PC-3 (cell line): Measurements from ENCODE around the gene TENM4. TPM values are rescaled to one million over a fixed set of nuclear protein-coding genes. Genes with fewer than 3 reads are reported as not detected.

ENCODE experiments used
- ATAC-seq: fragments of 200-7000 bp; cut with Tn5 transposase; 2 replicates; pipeline ENCODE4 v1.9.1; 2020; ENCODE audit warnings: mild to moderate bottlenecking, moderate library complexity
- BruUV-seq: library from RNA; stranded (reverse); fragments of 400-500 nt; replicated peaks from 2 replicates; lab custom pipeline; 2021; lab: Mats Ljungman, UMichigan
- CTCF ChIA-PET: fragments of 300-600 bp; sonication (Branson Sonifier 250); formaldehyde crosslinking; loops from one replicate; lab custom pipeline; 2022; ENCODE audit warnings: antibody characterized with exemption; lab: Charles Lee
- POLR2A ChIA-PET: fragments of 300-600 bp; sonication (Branson Sonifier 250); formaldehyde crosslinking; loops from one replicate; lab custom pipeline; 2022; ENCODE audit warnings: antibody characterized with exemption; ENCODE audit not compliant: unreplicated experiment; lab: Charles Lee
- DNase-seq: peaks from one replicate; pipeline ENCODE4 v3.0.0-alpha.2; 2015
- H2AFZ ChIP-seq: fragments of 300-600 bp; sonication (generic); 2 replicates; pipeline ENCODE4 v1.6.0; 2016; ENCODE audit warnings: antibody characterized with exemption, low read length
- H3F3A ChIP-seq: fragments of 300-600 bp; sonication (generic); one replicate; pipeline ENCODE4 v1.6.0; 2017; ENCODE audit warnings: antibody characterized with exemption, low read length, control low read depth, mild to moderate bottlenecking; ENCODE audit not compliant: unreplicated experiment
- H3K27ac ChIP-seq: fragments of 300-600 bp; sonication (generic); 2 replicates; pipeline ENCODE4 v1.5.1; 2016; ENCODE audit warnings: mild to moderate bottlenecking, low read length
- H3K27me3 ChIP-seq: fragments of 300-600 bp; sonication (generic); 2 replicates; pipeline ENCODE4 v1.6.1; 2016; ENCODE audit warnings: low read length, mixed read lengths
- H3K36me3 ChIP-seq: fragments of 300-600 bp; sonication (generic); 2 replicates; pipeline ENCODE4 v1.6.1; 2016; ENCODE audit warnings: low read depth, mixed run types, low read length, mixed read lengths
- H3K4me1 ChIP-seq: fragments of 300-600 bp; sonication (generic); 2 replicates; pipeline ENCODE4 v1.5.1; 2016; ENCODE audit warnings: low read length; ENCODE audit not compliant: insufficient read depth
- H3K4me2 ChIP-seq: fragments of 300-600 bp; sonication (generic); 2 replicates; pipeline ENCODE4 v1.6.0; 2016; ENCODE audit warnings: low read length
- H3K4me3 ChIP-seq: fragments of 300-600 bp; sonication (generic); 2 replicates; pipeline ENCODE4 v1.5.1; 2016; ENCODE audit warnings: mild to moderate bottlenecking, low read length, mixed read lengths
- H3K79me2 ChIP-seq: fragments of 300-600 bp; sonication (generic); 2 replicates; pipeline ENCODE4 v1.6.1; 2017; ENCODE audit warnings: low read length, mixed read lengths
- H3K9ac ChIP-seq: fragments of 300-600 bp; sonication (generic); 2 replicates; pipeline ENCODE4 v1.6.0; 2016; ENCODE audit warnings: mild to moderate bottlenecking, low read length
- H3K9me2 ChIP-seq: fragments of 300-600 bp; sonication (generic); replicated peaks from 2 replicates; pipeline ENCODE4 v1.6.1; 2016; ENCODE audit warnings: mixed run types, low read length, mixed read lengths
- H3K9me3 ChIP-seq: fragments of 300-600 bp; sonication (generic); 2 replicates; pipeline ENCODE4 v1.6.1; 2016; ENCODE audit warnings: low read length, mixed read lengths
- H4K20me1 ChIP-seq: fragments of 300-600 bp; sonication (generic); 2 replicates; pipeline ENCODE4 v1.6.1; 2016; ENCODE audit warnings: low read length, mixed read lengths
- CTCF ChIP-seq: fragments of 300-600 bp; sonication (generic); conservative IDR thresholded peaks from 2 replicates; pipeline ENCODE4 v1.5.1; 2017; ENCODE audit warnings: antibody characterized with exemption, low read depth, mild to moderate bottlenecking, low read length
- EZH2 ChIP-seq: fragments of 300-600 bp; sonication (generic); IDR thresholded peaks from one replicate; pipeline ENCODE4 v1.6.1; 2017; ENCODE audit warnings: antibody characterized with exemption, mild to moderate bottlenecking, low read length; ENCODE audit not compliant: unreplicated experiment
- EZH2phosphoT487 ChIP-seq: fragments of 300-600 bp; sonication (generic); IDR thresholded peaks from 2 replicates; pipeline ENCODE4 v1.6.1; 2018; ENCODE audit warnings: mild to moderate bottlenecking, antibody characterized with exemption, low read length, borderline replicate concordance
- intact Hi-C: fragments of 100-400 bp; cut with micrococcal nuclease; formaldehyde crosslinking; loops from 2 replicates; pipeline ENCODE4 v1.9.0; 2023
- total RNA-seq: library from RNA; depleted of rRNA; stranded (reverse); fragments of >200 nt; gene quantifications from 2 replicates; pipeline ENCODE4 v1.2.3, GENCODE V29; 2014

Gene TENM4
- total RNA-seq, 1 experiment from 2014 or later: 19.7 TPM

DNA sequence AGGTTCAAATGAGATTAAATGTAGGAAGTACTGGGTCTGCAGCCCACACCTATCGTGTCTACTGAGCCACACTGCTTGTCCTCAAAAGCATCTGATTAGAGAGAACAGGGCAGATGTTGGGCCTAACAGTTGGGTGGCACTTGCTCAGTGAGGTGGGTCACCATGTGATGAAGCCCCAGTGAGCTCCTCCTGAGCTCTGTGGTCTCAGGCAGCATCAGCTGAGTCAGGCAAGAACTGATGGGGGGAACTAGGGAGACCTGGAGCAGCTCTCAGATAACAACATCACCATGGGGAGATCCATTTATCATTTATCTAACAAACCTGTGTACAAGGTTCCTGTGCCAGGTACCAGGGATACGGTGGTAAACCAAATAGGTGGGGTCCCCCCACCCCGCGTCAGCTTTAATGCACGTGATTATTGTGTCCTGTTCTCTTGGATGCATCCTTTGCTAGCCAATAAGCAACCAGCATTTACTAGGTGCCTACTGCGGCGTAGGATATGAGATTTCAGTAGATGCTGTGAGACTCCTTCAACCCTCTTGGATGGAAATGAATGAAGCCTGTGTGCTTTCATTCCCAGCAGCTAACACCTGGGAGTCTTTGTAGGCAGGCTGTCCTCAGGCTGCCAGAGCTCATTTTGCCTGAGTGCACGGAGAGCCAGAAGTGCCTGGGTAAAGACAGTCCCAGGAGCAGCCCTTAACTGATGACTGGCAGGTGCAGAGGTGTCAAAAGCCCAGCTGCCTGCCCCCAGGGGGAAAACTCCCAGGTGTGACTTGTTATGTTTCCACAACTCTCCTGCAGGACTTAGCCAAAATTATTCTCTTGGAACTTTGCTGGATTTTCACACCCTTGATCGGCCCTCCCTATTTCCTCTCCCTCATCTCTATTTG is 792.6 kb downstream of the TENM4 start:
- no TSS peak for BruUV-seq
- POLR2A ChIA-PET: no interaction called here
- Histone ChIP-seq H3K4me1 (peaks cover 22% of the 10 kb centered on the region), H3K4me2 (no peak overlapping the region), H3K9ac (no peak overlapping the region), H3F3A (no peaks in the 10 kb centered on the region), H3K36me3 (no peaks in the 10 kb centered on the region), H3K27ac (no peak overlapping the region), H2AFZ (no peak overlapping the region), H4K20me1 (no peaks in the 10 kb centered on the region), H3K9me2 (no peaks in the 10 kb centered on the region), H3K27me3 (no peaks in the 10 kb centered on the region), H3K9me3 (no peaks in the 10 kb centered on the region), H3K79me2 (no peaks in the 10 kb centered on the region), H3K4me3 (no peak overlapping the region)
- CTCF ChIA-PET: interaction anchor here (1.1 to 5.4 kb wide), 2 partner anchors 68 to 428 kb away, joined by 3 to 129 read pairs; no protein-coding TSS in a partner anchor
- DNase-seq: no peak
- ATAC-seq: no peak
- TF ChIP-seq EZH2phosphoT487 (no peak), CTCF (no peak), EZH2 (no peak)
- intact Hi-C loops: no loop called here

DNA sequence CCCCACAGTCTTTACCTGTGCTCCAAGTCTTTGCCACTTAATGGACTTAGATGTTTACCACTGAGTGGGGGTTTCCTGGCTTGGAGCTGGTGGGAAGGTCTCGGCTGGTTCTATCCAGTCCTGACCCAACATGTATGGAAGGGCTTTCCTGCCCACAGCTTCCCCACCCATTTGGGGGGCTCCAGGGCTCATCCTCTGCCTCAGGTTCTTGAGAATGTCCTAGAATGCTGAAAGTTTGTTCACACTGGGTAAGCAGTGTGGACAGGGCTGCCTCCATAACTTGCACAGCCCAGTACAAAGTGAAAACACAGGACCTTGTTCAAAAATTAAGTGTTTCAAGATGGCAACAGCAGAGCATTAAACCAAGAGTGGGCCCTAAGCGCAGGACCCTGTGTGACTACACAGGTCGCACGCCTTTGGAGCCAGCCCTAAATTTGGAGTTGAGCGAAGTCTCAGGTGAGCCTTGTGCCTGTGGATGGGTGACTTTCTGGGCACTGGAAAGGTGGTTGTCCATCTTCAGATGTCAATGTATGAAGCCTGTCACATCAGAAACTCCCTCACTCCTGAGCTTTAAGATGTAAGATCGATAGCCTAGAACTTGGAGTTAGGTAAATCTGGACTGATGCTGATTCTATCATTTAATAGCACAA is 793.4 kb downstream of the TENM4 start:
- ChIA-PET CTCF (interaction anchor here (0.6 to 5.4 kb wide), 5 partner anchors 43 to 453 kb away, joined by 4 to 129 read pairs (median 29); no protein-coding TSS in a partner anchor), POLR2A (interaction anchor here (1.0 kb wide), 1 partner anchor 68 kb away, joined by 3 read pairs; no protein-coding TSS in a partner anchor)
- Histone ChIP-seq H3K36me3 (no peaks in the 10 kb centered on the region), H3K27ac (0 out of 2 replicates have a peak overlapping the region, but pooled peaks have one; percentile 78), H4K20me1 (no peaks in the 10 kb centered on the region), H3K9me3 (no peaks in the 10 kb centered on the region), H3K4me2 (no peak overlapping the region), H3F3A (no peaks in the 10 kb centered on the region), H3K9me2 (no peaks in the 10 kb centered on the region), H2AFZ (no peak overlapping the region), H3K4me3 (no peak overlapping the region), H3K79me2 (no peaks in the 10 kb centered on the region), H3K9ac (no peak overlapping the region), H3K4me1 (peaks cover 22% of the 10 kb centered on the region), H3K27me3 (no peaks in the 10 kb centered on the region)
- BruUV-seq: no TSS peak
- DNase-seq (no peak), ATAC-seq (no peak)
- no peak for TF ChIP-seq EZH2phosphoT487
- no peak for TF ChIP-seq EZH2
- TF ChIP-seq CTCF: no peak
- intact Hi-C loops: no loop called here
